Superior temporal gyrus (tissue), 1 donor: ENCODE results near the gene PATL1.
"Not testable (repeated sequence)": the region's sequence is repeated elsewhere in the genome, so short reads cannot be mapped to it uniquely, and the experiment has no call there.

Experiments used
- DNase-seq: peaks from one replicate; pipeline ENCODE4 v3.0.0-alpha.2; 2016; ENCODE audit errors: extremely low spot score

Gene PATL1

DNA sequence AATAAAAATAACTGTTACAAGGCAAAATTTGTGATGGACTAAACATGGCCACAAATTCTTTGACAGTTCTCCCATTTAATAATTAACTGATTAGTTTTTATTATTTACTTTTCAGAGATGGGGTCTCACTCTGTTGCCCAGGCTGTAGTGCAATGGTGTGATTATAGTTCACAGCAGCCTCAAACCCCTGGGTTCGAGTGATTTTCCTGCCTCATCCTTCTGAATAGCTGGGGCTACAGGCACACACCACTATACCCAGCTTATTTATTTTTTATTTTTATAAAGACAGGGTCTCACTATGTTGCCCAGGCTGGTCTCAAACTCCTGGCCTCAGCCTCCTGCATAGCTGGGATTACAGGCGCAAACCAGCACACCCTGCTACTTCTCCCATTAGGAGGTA lies 4.5 kb upstream of the PATL1 start:
- DNase-seq: no peak

DNA sequence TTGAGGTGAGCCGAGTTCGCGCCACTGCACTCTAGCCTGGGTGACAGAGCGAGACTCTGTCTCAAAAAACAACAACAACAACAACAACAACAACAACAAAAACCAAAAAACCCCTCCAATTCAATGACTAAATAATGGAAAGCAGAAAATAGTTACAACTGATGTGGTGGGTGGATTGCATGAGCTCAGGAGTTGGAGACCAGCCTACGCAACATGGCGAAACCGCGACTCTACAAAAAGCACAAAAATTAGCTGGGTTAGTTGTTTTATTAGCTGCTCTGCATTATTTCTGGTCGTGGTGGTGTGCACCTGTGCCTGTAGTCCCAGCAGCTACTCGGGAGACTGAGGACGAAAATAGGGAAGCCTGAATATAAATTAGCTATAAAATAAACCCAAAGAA lies 2.6 kb upstream of the PATL1 start:
- no peak for DNase-seq

DNA sequence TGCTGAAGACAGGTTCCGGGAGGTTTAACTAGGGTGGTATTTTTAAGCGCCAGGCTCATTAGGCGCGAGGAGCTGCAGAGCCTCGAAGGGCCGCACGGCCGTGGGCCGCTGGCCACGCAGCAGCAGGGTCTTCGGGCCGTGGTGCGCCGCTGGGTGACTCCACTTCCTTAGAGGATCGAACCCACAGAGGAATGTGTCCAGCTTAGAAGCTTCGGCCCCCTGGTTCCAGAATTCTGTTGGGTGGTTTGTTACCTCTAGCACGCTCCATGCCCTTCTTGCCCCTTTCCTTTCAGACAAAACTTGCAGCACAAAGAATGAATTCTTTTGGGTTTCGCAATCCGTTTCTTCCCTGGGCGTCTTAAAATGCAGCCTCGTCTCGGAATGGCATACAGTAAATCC lies 773 bp upstream of the PATL1 start:
- no peak for DNase-seq

DNA sequence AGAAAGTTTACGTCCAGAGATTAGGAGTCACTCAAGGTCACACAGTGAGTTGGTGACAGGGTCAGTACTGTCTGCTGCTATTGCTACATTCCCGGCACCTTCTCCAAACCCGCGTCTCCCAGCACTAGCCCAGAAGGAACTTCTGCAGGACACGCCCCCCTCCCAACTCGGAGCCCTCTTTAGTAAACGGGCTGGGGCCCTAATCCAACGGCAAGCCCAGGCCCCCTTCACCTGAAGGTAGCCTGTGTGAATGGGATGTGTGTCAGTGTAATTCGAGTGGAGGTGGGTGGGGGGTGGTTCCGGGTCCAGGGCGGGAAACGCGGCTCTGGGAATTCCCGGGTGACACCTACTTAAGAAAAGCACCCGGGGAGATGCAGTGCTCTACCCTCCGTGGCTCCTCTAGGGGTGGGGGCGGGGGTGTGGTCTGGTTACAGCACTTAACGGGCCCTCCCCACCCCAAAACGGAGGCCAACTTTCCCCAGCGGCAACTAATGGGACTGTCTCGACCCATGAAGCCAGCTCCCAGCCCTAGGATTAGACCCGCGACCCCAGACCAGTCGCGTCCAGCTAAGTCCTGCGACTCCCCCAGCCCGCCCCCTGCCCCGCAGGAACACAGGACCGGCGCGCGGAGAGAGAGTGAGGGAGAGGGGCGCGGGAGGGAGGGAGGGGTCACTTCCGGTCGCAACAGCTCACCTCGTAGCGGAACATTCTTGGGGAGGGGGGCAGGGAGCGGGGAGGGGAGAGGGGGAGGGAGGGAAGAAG lies 468 bp downstream of the PATL1 start:
- no peak for DNase-seq

DNA sequence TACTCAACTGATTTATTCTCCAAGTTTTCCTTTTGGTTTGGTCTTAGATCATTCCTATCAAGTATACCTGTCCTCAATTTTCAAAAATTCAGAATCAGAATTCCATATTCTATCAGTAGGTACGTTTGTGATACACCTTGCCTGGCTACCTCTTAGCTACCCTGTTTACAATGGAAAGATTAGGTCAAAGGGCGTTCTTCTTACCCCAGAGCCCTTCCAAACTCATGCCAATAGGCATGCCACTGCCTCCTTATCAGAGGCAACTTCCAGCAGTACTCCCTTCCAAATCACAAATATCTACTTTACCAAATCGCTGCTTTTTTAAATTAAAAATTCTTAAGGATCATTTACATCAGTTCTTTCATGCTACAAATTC lies 1.0 kb downstream of the PATL1 start:
- no peak for DNase-seq

DNA sequence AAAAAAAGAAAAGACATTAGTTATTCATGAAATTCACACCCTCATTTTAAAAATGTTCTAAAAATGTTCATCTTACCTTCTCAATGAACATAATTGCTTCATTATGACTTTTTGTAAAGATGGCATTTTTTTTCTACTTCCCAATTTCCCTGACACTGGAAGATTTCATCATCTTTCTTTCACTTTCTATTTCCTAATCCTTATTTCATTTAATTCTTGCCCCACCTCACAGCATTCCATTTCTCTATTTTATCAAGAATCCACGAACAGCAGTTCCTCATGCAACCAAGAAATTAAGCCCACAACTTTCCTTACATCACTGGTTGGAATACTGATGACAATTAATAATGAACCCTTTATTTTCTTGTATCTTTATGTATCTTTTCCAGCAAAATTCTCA lies 1.9 kb downstream of the PATL1 start:
- DNase-seq: no peak

DNA sequence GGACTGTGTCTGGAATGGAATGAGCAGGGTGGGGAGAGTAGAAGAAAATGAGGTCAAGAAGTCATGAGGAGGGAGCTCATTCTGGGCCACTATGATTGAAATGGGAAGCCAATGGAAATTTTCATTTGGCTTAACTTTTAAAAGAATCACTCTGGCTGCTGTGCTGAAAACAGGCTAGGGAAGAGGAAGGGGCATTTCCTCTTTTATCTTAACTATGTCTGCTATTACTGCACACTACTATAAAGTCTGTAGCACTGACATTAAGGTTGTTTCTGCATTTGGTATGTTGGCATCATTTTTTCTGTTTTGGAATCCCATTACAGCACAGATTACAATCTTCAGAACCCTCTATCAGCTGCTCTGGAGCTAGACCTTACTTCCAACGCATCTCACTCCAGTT lies 8.2 kb downstream of the PATL1 start:
- no peak for DNase-seq

DNA sequence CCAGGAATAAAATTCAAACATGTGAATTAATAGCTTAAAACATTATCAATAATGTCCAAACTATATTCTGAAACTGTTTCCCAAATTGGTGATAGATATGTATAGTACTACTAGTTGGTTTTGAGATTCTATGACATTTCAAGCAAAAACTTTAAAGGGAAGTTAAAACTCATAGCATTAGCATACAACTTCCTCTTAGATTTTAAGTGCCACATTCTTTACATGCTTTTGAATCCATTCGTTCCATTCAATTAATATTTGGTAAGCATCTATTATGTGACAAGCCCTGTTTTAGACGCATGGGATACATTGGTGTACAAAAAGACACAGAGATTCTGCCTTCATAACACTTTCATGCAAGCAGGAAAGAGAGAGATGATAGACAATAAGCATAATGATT lies 8.9 kb downstream of the PATL1 start:
- no peak for DNase-seq

DNA sequence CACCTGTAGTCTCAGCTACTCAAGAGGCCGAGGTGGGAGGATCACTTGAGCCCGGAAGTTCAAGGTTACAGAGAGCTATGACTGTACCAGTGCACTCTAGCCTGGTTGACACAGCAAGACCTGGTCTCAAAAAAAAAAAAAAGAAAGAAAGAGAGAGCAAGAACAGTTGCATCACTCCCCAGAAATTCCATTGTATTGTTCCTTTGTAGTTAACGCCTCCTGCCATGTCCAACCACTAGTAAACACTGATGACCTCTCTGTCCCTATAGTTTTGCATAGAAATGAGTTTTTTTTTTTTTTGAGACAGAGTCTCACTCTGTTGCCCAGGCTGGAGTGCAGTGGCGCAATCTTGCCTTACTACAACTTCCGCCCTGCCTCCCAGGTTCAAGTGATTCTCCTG lies 10.8 kb downstream of the PATL1 start:
- no peak for DNase-seq

DNA sequence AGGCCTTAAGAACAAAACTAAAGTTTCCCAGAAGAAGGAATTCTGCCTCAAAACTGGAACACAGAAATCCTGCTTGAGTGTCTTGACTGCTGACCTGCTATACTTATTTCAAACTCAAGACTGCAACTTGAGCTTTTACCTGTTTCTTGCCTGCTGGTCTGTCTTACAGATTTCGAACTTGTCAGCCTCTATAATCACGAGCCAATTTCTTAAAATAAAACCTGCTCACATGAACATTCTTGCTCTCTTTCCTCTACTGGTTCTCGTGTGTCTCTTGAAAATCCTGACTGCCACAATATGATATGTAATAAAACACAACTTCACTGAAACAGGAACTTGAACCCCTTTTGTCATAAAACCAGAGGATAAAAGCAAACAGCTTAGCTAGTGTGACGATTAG lies 13.9 kb downstream of the PATL1 start:
- no peak for DNase-seq

DNA sequence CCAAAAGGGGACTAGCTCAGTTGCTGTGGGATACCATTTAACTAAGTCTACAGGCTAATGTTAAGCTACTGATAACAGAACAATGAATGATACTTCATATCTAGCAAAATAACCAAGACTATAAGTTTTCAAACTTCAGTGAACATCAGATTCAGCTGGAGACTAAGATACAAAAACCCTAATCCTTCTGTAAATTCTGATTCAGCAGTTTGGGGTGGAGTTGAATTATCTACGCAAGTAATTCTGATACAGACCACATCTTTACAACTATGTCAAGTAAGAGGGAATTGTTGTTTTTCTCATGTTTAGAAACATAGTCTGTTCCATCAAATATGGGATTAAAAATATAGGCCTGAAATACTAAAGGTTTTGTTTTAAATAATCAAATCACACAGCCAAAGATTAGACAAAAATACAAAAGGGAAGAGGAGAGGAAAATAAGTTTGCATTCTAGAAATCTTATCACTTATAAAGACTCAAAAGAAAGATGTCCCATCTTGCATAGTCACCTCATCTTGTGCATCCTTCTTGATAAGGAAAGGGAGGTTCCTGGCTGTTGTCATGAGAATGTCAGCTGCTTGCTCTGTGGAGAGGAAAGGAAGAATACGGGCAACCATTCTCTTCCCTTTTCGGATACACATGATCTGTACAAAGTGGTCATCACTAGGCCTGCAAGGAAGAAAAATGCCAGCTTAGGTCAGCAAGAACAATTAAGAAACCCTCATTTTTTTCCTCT lies 21.4 kb downstream of the PATL1 start:
- no peak for DNase-seq

DNA sequence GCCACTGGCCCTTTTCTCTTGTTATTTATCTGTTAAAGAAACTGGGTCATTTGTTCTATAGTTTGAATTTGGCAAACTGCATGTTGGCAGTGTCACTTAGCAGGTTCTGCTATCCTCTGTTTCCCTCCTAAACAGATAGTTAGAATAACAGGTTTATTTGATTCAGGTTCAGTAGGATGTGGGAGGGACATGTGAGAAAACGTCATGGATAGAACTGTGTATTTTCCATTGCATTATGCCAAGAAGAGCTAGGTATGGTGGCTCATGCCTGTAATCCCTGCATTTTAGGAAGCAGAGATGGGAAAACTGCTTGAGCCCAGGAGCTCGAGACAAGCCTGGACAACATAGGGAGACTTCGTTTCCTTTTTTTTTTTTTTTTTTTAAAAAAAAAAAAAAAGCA lies 24.3 kb downstream of the PATL1 start:
- no peak for DNase-seq

DNA sequence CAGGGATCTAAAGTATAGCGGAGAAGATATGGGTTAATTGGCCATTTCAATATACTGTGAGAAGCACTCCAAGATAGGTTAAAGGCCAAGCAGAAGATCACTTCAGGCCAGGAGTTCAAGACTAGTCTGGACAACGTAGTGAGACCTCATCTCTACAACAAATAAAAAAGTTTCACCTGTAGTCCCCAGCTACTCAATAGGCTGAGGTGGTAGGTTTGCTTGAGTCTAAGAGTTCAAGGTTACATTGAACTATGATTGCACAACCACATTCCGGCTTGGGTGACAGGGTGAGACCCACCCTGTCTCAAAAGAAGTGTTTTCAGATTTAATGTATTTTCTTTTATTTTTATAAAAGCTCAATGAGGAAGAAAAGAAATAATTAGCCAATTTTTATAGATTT lies 25.4 kb downstream of the PATL1 start:
- no peak for DNase-seq

DNA sequence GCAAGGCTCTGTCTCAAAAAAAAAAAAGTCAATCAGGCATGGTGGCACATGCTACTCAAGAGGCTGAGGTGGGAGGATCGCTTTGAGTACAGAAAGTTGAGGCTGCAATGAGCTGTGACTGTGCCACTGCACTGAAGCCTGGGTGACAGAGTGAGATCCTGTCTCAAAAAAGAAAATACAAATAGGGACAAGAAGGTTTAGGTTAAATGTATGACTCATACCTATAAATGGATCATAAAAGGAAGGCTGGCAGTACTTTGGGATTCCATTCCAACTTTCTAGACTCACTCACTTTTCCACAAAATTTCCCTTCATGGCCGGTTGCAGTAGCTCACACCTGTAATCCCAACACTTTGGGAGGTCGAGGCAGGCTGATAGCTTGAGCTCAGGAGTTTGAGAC lies 27.7 kb downstream of the PATL1 start:
- DNase-seq: no peak

DNA sequence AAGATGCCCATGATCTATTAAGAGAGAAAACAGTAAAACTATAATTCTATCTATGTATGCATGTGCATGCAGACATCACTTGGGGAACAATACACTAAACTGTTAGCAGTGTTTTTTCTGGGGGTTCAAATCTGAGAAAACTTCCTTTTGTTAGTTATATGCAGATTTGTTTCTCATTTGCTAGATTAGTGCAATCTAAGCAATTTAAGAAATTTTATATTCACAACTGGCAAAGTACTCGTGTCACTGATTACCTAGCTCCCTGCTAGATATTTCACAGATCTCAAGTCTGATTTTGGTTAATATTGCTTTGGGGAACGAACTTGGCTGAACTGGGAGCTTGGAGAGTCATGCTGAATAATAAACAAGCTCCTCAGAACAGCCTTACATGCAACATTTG lies 38.3 kb downstream of the PATL1 start:
- no peak for DNase-seq

DNA sequence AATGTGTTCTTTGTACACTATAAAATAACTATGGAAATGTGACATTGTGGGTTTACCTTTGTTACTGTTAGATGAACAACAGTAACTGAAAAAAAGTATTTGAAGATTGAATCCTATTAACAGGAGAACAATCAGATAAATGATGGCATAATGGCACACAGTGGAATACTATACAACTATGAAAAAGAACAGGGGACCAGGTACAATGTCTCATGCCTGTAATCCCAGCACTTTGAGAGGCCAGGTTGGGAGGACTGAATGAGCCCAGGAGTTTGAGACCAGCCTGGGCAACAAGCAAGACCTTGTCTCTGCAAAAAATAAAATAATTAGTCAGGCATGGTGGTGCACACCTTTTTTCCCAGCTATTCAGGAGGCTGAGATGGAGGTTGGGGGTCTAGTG lies 38.8 kb downstream of the PATL1 start:
- no peak for DNase-seq

DNA sequence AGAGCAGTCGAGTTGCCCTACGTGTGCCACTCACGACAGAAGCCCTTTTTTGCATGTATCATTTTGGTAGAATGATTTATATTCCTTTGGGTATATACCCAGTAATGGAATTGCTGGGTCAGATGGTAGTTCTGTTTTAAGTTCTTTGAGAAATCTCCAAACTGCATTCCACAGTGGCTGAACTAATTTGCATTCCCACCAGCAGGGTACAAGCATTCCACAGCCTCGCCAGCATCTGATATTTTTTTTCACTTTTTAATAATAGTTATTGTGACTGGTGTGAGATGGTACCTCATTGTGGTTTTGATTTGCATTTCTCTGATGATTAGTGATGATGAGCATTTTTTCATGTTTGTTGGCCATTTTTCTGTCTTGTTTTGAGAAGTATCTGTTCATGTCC lies 41.9 kb downstream of the PATL1 start:
- not testable (repeated sequence) for DNase-seq

DNA sequence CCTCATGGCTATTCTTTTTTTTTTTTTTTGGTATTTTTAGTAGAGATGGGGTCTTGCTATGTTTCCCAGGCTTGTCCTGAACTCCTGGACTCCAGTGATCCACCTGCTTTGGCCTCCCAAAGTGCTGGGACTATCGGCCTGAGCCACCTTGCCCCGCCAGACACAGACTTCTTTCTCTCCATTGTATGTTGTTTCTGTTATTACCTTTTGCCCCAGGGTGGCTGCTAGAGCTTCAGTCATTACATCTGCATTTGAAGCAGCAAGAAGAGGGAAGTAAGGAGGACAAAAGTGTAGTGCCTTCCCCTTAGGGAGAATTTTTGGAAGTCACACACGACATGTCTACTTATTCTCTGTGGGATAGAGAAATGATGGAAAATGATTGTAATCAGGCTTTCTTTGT lies 43.1 kb downstream of the PATL1 start:
- DNase-seq: no peak

DNA sequence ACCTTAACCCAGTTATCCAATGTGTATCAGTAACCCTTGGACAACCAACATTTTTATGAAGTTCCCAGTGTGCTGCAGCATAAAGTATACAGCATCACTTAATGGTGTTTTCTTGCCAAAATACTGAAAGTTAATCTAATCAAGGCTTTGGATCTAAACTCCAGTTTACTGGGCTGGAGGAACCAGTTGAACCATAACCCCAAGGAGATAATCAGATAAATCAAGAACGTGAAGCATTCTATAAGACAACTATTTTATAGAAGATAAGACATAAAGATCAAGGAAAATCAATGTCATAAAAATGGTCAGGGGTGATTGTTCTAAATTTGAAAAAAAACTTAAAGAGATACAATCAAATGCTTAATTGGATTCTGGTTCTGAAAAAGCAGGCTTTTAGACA lies 51.0 kb downstream of the PATL1 start:
- no peak for DNase-seq

DNA sequence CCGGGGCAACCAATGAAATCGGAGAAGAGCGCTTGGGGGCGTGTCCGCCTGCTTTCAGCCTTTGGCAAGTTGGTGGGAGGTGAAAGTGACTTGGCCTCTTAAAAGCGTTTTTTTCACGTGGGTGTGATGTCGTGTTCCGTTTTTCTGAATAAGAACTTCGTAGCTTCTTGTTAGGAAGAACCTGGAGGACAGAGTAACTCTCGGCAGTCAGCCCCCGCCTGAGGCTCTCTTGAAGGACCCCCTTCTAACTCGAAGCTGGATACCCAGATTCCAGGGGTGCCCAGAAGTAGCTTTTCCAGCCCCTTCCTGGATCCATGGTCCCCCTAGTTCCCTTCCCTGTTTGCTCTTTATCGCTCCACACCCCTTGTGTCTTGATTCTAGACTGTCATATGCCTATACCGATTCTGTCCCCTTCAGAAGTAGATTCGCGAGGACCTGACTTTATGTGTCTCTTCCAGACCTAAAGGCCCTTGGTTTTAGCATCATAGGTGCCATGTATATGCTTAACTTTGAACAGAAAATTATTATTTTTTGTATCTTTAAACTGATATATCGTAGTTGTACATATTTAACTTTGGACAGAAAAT lies 52.3 kb downstream of the PATL1 start:
- no peak for DNase-seq

DNA sequence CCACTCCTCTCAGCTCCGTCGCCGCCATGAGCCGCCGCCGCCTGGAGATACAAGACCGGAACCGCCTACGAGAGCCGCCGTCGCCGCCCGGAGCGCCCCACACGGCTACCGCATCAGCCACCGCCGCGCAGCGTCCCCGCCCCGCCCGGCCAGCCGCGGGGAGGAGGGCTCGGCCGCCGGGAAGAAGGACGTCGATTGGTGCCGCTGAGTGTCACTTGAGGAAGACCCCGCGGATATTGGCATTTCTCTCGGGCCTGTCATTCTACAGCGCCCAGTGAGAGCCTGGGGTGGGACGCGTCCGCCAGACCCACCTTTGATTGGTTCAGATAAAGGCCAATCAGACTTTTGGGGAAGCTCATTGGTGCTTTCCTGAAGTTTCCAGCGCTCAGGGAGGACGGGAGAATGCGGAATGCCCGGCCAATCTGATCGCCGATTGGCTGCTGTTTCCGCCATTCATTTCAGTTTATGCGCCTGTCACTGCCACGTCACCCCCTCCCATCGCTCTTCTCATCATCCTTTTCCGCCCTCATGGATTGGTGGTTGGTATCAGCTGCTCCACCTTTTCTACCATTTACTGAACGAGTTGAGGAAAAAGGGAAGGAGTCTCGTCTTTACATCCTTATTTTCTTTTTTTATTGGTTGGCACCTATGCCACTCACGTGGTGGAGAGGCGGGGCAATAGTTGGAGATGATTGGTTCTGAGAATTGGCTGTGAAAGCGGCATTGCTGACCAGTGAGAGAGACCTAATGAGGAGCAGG lies 53.0 kb downstream of the PATL1 start, which contains the start of gene OSBP:
Gene OSBP (minus strand): TSS at position 138 of the 759 bp plus-strand sequence. CDS start 110 bp downstream, at position 28.
- DNase-seq: peak; percentile 100

DNA sequence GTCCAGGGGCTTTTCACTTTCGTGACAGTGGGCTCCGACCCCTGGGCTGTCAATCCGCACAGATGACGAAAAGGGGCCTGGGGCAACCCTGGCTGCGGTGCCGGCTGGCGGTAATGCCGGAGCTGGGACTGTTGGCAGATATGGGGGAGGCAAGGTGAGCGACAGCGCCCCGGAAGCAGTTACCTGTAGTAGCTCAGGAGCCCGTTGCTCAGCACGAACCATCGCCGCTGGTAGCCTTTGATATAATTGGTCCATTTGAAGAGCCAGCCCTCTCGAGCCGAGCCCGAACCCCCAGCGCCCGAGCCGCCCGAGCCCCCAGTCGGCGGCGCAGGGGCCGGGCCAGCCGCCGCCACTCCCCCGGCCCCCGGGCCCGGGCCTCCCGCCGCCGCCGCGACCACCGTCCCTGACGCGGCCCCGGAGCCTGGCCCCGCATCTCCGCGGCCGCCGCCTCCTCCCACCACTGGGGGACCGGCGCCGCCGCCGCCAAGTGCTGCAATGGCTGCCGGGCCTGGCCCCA lies 53.7 kb downstream of the PATL1 start:
- no peak for DNase-seq
